GM13977 (cell line): ENCODE results near the gene LDB1.
A peak's percentile ranks its signal among the peaks of the same experiment; 100 is the strongest.

Experiments used
- DNase-seq: peaks from one replicate; pipeline ENCODE4 v3.0.0; 2012; ENCODE audit warnings: low spot score
- CTCF ChIP-seq: IDR thresholded peaks from 2 replicates; pipeline ENCODE4 v1.5.1; 2012; ENCODE audit warnings: mild to moderate bottlenecking, control low read depth; ENCODE audit not compliant: insufficient read depth; ENCODE audit errors: extremely low read depth, missing control alignments
- in situ Hi-C: fragments of 300-500 bp; cut with MboI; formaldehyde crosslinking; loops from one replicate; pipeline ENCODE4 v1.12.0; 2022; ENCODE audit warnings: low sequenced_read_pairs, low pct_unique_long_range_greater_than_20kb, mixed read lengths, inconsistent platforms; ENCODE audit not compliant: unreplicated experiment

Gene LDB1

GRCh38 chr10:102135956-102136526 lies 15.9 kb upstream of the LDB1 start:
- in situ Hi-C loops = no loop called here
- DNase-seq = no peak
- no peak for TF ChIP-seq CTCF

- TF ChIP-seq CTCF = no peak
- DNase-seq = no peak
- in situ Hi-C loops = no loop called here
These were observed 14.2 kb upstream of the LDB1 start for GRCh38 chr10:102134416-102134815.

- TF ChIP-seq CTCF = no peak
- peak; percentile 77 for DNase-seq
- in situ Hi-C loops = no loop called here
These were observed 13.4 kb upstream of the LDB1 start for GRCh38 chr10:102133373-102134195.

- DNase-seq = peak; percentile 98
- TF ChIP-seq CTCF = peak; percentile 88
- in situ Hi-C loops = no loop called here
These were observed 12.6 kb upstream of the LDB1 start, which contains the start of gene PPRC1 for GRCh38 chr10:102132563-102133372. PPRC1 (plus strand) TSS chr10:102133040; CDS start chr10:102133069, 29 bp downstream.

GRCh38 chr10:102132193-102132562 lies 12.0 kb upstream of the LDB1 start:
- in situ Hi-C loops = no loop called here
- no peak for TF ChIP-seq CTCF
- no peak for DNase-seq

GRCh38 chr10:102131286-102132170 lies 11.4 kb upstream of the LDB1 start:
- DNase-seq = no peak
- in situ Hi-C loops = no loop called here
- no peak for TF ChIP-seq CTCF
